Nephron progenitor cell (in vitro differentiated cells): ENCODE data around the gene FAM114A1.

Experiments used
- DNase-seq: peaks from one replicate; pipeline ENCODE4 v3.0.0; 2021
- H3K27ac Mint-ChIP-seq: 2 replicates; pipeline ENCODE4 v1.8.0; 2021; ENCODE audit warnings: mild to moderate bottlenecking, moderate library complexity, mixed read lengths
- H3K27me3 Mint-ChIP-seq: 2 replicates; pipeline ENCODE4 v1.8.0; 2021; ENCODE audit warnings: mild to moderate bottlenecking, low read depth, mixed read lengths; ENCODE audit not compliant: poor library complexity
- H3K36me3 Mint-ChIP-seq: 2 replicates; pipeline ENCODE4 v1.8.0; 2021; ENCODE audit warnings: low read depth, mixed read lengths
- H3K4me1 Mint-ChIP-seq: 2 replicates; pipeline ENCODE4 v1.8.0; 2021; ENCODE audit warnings: mixed read lengths
- H3K4me3 Mint-ChIP-seq: 2 replicates; pipeline ENCODE4 v1.8.0; 2021; ENCODE audit warnings: mild to moderate bottlenecking, moderate library complexity, mixed read lengths
- H3K9me3 Mint-ChIP-seq: 2 replicates; pipeline ENCODE4 v1.8.0; 2021; ENCODE audit warnings: mild to moderate bottlenecking, moderate library complexity, mixed read lengths
- TF ChIP-seq, protein P1 (sequence below): fragments of 200-600 bp; sonication (generic); IDR thresholded peaks from 2 replicates; pipeline ENCODE4 v1.5.0; 2021; ENCODE audit warnings: antibody characterized with exemption

FAM114A1 gene

GRCh38 chr4:38928974-38929373 lies 61.4 kb downstream of the FAM114A1 start:
- TF ChIP-seq, protein P1, sequence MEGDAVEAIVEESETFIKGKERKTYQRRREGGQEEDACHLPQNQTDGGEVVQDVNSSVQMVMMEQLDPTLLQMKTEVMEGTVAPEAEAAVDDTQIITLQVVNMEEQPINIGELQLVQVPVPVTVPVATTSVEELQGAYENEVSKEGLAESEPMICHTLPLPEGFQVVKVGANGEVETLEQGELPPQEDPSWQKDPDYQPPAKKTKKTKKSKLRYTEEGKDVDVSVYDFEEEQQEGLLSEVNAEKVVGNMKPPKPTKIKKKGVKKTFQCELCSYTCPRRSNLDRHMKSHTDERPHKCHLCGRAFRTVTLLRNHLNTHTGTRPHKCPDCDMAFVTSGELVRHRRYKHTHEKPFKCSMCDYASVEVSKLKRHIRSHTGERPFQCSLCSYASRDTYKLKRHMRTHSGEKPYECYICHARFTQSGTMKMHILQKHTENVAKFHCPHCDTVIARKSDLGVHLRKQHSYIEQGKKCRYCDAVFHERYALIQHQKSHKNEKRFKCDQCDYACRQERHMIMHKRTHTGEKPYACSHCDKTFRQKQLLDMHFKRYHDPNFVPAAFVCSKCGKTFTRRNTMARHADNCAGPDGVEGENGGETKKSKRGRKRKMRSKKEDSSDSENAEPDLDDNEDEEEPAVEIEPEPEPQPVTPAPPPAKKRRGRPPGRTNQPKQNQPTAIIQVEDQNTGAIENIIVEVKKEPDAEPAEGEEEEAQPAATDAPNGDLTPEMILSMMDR = no peak
- Mint-ChIP-seq H3K9me3 (no peaks in the 10 kb centered on the region), H3K27ac (peak overlapping the region; percentile 87), H3K4me3 (peak overlapping the region; percentile 41), H3K4me1 (peaks cover 74% of the 10 kb centered on the region), H3K36me3 (peaks cover 33% of the 10 kb centered on the region), H3K27me3 (no peaks in the 10 kb centered on the region)
- DNase-seq = peak; percentile 21

GRCh38 chr4:38930204-38930603 lies 62.6 kb downstream of the FAM114A1 start:
- no peaks in the 10 kb centered on the region for H3K27me3 Mint-ChIP-seq
- H3K4me3 Mint-ChIP-seq = no peak overlapping the region
- peaks cover 33% of the 10 kb centered on the region for H3K36me3 Mint-ChIP-seq
- DNase-seq = no peak
- TF ChIP-seq, protein P1 = no peak
- H3K4me1 Mint-ChIP-seq = peaks cover 62% of the 10 kb centered on the region
- no peaks in the 10 kb centered on the region for H3K9me3 Mint-ChIP-seq
- peak overlapping the region; percentile 88 for H3K27ac Mint-ChIP-seq

GRCh38 chr4:38930707-38931106 lies 63.1 kb downstream of the FAM114A1 start:
- no peaks in the 10 kb centered on the region for H3K9me3 Mint-ChIP-seq
- no peak for DNase-seq
- no peaks in the 10 kb centered on the region for H3K27me3 Mint-ChIP-seq
- no peak overlapping the region for H3K4me3 Mint-ChIP-seq
- H3K36me3 Mint-ChIP-seq = peaks cover 38% of the 10 kb centered on the region
- peaks cover 56% of the 10 kb centered on the region for H3K4me1 Mint-ChIP-seq
- peak overlapping the region; percentile 88 for H3K27ac Mint-ChIP-seq
- TF ChIP-seq, protein P1 = no peak

- Mint-ChIP-seq H3K4me3 (no peak overlapping the region), H3K27me3 (no peaks in the 10 kb centered on the region), H3K9me3 (no peaks in the 10 kb centered on the region), H3K27ac (no peak overlapping the region), H3K4me1 (peaks cover 52% of the 10 kb centered on the region), H3K36me3 (peaks cover 42% of the 10 kb centered on the region)
- TF ChIP-seq, protein P1 = no peak
- DNase-seq = no peak
Measured at GRCh38 chr4:38931125-38931524, 63.5 kb downstream of the FAM114A1 start.

DNA sequence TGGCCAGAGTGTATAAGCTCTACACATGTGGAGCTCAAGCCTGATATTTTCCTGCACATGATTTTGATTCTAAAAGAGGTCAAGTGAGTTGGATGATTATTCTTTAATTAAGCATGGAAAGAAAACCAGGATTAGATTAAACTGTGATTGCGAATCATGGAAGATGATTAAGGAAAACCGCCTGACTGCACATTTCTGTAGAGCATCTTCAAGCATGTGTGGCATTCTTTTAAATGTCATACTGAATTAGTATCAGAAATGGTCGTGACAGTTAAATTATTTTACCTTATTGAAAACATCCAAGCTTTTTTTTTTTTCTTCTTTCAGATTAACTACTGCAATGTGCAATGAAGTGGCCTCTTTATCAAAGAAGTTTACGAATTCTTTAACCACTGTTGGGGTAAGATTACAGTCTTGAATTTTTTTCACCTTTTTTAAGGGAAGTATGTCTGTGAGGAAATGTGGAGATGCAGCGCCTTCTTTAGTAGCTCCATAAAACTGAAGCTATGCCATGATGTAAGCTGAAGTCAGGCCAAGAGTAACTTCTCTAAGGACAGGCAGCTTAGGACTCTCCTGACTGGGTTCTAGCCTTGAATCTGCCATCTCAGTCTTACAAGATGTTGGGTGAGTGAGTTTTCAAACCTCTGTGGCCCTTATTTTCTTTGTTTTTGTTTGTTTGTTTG lies 67.9 kb downstream of the FAM114A1 start:
- no peak for DNase-seq
- no peaks in the 10 kb centered on the region for H3K9me3 Mint-ChIP-seq
- H3K27me3 Mint-ChIP-seq = no peaks in the 10 kb centered on the region
- no peak overlapping the region for H3K4me3 Mint-ChIP-seq
- peaks cover 8% of the 10 kb centered on the region for H3K4me1 Mint-ChIP-seq
- no peak overlapping the region for H3K27ac Mint-ChIP-seq
- TF ChIP-seq, protein P1 = no peak
- peaks cover 56% of the 10 kb centered on the region for H3K36me3 Mint-ChIP-seq

DNA sequence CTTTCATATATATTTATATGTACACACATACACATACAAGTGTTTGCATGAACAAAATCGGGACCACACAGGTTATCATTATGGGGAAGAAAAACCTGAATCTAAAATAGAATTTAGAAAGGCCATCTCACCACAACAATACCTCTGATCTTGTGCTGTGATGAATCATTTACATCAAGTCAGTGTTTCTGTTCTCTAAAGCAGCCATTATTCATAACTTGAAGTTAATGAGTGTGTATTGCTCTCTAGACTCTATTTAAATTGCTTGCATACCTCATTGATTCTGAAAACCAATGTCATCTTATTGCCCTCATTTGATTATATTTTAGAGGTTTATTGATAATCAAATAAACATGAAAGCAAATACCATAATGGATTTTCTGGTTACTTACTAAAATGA lies 71.6 kb downstream of the FAM114A1 start:
- TF ChIP-seq, protein P1 = no peak
- Mint-ChIP-seq H3K4me3 (no peak overlapping the region), H3K4me1 (peaks cover 5% of the 10 kb centered on the region), H3K27me3 (peaks cover 3% of the 10 kb centered on the region), H3K36me3 (peaks cover 37% of the 10 kb centered on the region), H3K9me3 (no peaks in the 10 kb centered on the region), H3K27ac (no peak overlapping the region)
- no peak for DNase-seq
